ENCODE results near the gene TFPI.

TFPI gene

DNA sequence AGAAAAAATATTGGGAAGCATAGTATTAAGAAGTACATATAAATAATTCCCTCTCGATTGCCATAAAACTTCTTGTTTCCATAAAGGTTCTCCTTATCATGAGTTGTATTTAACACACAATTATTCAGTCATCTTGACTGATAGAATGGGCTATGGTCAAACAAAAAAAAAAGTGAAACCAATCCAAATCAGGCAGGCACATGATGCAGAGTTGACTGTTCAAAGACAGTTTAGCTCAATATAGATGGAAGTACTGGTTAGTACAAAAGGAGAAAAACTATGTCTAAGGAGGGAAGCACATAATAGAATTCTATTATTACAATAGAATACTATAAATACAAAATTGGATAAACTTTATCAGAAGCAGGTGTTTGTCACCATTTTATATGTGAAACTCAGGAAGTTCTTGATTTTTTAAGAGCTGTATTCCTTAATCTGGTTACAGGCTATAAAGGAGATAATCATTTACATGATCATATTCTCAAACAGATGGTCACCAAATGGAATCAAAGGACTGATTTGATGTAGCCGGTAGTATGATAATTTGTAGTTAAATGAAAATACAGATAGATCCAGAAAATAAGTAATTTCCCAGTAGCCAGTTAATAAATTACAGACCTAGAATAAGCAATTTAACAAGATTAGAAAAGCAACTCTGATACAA lies 88.0 kb downstream of the TFPI start:
- H3K4me3 ChIP-seq (ENCODE audit: low read depth, low read length), result no peak overlapping the region
- no peak overlapping the region for H2AFZ ChIP-seq
- H3K4me1 ChIP-seq, result no peaks in the 10 kb centered on the region
- H3K4me2 ChIP-seq (ENCODE audit: low read length), result no peak overlapping the region
- no peaks in the 10 kb centered on the region for H3K9me3 ChIP-seq (ENCODE audit: control insufficient read depth, low read length)
- TF ChIP-seq, protein P1, sequence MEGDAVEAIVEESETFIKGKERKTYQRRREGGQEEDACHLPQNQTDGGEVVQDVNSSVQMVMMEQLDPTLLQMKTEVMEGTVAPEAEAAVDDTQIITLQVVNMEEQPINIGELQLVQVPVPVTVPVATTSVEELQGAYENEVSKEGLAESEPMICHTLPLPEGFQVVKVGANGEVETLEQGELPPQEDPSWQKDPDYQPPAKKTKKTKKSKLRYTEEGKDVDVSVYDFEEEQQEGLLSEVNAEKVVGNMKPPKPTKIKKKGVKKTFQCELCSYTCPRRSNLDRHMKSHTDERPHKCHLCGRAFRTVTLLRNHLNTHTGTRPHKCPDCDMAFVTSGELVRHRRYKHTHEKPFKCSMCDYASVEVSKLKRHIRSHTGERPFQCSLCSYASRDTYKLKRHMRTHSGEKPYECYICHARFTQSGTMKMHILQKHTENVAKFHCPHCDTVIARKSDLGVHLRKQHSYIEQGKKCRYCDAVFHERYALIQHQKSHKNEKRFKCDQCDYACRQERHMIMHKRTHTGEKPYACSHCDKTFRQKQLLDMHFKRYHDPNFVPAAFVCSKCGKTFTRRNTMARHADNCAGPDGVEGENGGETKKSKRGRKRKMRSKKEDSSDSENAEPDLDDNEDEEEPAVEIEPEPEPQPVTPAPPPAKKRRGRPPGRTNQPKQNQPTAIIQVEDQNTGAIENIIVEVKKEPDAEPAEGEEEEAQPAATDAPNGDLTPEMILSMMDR (IDR thresholded peaks at IDR 0.05), result no peak
- no peak overlapping the region for H3K27ac ChIP-seq
- no peaks in the 10 kb centered on the region for H3K36me3 ChIP-seq (ENCODE audit: control insufficient read depth, insufficient read depth, low read length)
- H3K9ac ChIP-seq, result no peak overlapping the region
- H3K27me3 ChIP-seq (ENCODE audit: control insufficient read depth, insufficient read depth, low read length), result no peaks in the 10 kb centered on the region
- H3K79me2 ChIP-seq, result no peaks in the 10 kb centered on the region

DNA sequence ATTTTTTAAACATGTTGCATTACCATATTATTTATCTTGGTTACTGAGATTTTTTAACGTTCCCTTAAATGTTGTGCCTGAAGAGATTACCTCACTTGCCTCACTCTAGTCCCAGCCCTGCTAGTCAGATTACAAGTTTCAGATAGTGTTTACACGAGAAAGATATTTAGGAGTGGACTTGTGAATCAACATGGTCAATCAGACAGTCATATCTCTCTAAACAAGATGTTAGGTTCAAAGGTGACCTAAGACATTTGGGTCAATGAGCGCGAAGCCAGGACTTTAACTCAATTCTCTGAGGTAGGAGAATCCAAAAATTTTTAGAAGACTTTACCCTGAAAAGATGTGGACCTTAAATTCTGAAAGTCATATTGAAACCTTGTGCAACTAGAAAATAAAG lies 91.4 kb downstream of the TFPI start:
- no peaks in the 10 kb centered on the region for H3K27me3 ChIP-seq (ENCODE audit: control insufficient read depth, insufficient read depth, low read length)
- no peak overlapping the region for H3K9ac ChIP-seq
- TF ChIP-seq, protein P1 (IDR thresholded peaks at IDR 0.05), result no peak
- no peak overlapping the region for H3K4me3 ChIP-seq (ENCODE audit: low read depth, low read length)
- H3K4me2 ChIP-seq (ENCODE audit: low read length), result no peak overlapping the region
- no peaks in the 10 kb centered on the region for H3K4me1 ChIP-seq
- no peaks in the 10 kb centered on the region for H3K9me3 ChIP-seq (ENCODE audit: control insufficient read depth, low read length)
- H3K36me3 ChIP-seq (ENCODE audit: control insufficient read depth, insufficient read depth, low read length), result no peaks in the 10 kb centered on the region
- H3K27ac ChIP-seq, result no peak overlapping the region
- H2AFZ ChIP-seq, result no peak overlapping the region
- no peaks in the 10 kb centered on the region for H3K79me2 ChIP-seq

DNA sequence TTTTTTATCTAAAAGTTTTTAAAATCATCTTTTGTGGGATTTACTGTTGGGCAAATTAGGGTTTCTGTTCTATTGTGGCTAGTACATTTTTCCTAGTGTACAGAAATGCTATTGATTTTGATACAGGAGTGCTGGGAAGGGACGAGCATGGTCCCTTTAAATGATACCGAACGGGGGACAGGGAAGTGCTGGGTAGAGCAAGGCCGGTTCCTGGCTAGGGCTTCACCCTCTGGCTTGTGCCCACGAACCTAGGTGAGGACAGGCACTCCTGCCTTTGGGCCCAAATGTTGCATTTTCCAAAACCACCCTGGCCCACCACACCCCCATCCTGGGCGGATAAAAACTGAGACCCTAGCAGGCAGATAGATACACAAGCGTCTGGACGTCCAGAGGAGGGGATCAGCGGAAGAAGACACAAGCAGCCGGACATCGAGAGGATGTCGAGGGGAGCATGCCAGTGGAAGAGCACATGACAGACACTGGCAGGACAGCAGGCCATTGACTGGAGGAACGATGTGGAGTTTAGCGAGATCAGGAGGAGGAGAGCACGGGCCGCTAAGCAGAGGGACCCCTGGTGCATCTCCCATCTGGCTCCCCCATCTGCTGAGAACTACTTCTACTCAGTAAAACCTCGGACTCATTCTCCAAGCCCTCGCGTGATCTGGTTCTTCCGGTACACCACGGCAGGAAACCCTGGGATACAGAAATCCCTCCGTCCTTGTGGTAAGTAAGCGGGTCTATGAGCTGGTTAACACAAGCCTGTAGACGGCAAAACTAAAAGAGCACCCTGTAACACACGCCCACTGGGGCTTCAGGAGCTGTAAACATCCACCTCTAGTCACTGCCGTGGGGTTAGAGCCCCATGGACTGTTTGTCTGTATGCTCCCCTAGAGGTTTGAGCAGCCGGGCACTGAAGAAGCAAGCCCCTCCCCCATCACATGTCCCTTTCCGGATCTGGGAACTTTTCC lies 92.7 kb downstream of the TFPI start:
- no peaks in the 10 kb centered on the region for H3K36me3 ChIP-seq (ENCODE audit: control insufficient read depth, insufficient read depth, low read length)
- H3K27me3 ChIP-seq (ENCODE audit: control insufficient read depth, insufficient read depth, low read length), result no peaks in the 10 kb centered on the region
- H3K27ac ChIP-seq, result no peak overlapping the region
- H3K4me2 ChIP-seq (ENCODE audit: low read length), result no peak overlapping the region
- no peaks in the 10 kb centered on the region for H3K79me2 ChIP-seq
- peak overlapping the region; percentile 36 for H2AFZ ChIP-seq
- no peak overlapping the region for H3K9ac ChIP-seq
- no peak overlapping the region for H3K4me3 ChIP-seq (ENCODE audit: low read depth, low read length)
- H3K9me3 ChIP-seq (ENCODE audit: control insufficient read depth, low read length), result no peaks in the 10 kb centered on the region
- TF ChIP-seq, protein P1 (IDR thresholded peaks at IDR 0.05), result no peak
- H3K4me1 ChIP-seq, result no peaks in the 10 kb centered on the region

DNA sequence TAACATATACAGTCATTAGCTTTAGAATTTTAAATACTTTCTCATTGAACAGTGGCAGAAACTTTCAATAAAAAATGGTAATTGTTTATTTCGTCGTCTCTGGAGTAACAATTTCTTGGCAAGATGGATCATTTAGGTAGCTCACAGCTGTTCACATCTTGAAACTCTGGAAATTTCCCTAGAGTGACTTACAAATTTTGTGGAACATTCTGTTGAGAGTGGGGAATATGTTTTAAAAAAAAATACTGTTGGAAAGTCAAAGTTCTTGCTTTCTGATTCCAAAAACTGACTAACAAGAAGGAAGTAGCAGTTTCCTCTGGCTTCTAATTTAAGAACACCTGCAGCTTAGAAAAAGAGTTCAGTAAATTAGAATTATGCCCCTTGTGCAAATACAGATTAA lies 95.0 kb downstream of the TFPI start:
- no peak overlapping the region for H3K4me3 ChIP-seq (ENCODE audit: low read depth, low read length)

More for the DNA sequence above, 95.0 kb downstream of the TFPI start:
- H3K4me2 ChIP-seq (ENCODE audit: low read length), result no peak overlapping the region
- H3K9ac ChIP-seq, result no peak overlapping the region
- H2AFZ ChIP-seq, result no peak overlapping the region
- no peaks in the 10 kb centered on the region for H3K79me2 ChIP-seq
- no peaks in the 10 kb centered on the region for H3K36me3 ChIP-seq (ENCODE audit: control insufficient read depth, insufficient read depth, low read length)
- H3K4me1 ChIP-seq, result no peaks in the 10 kb centered on the region
- no peak overlapping the region for H3K27ac ChIP-seq
- TF ChIP-seq, protein P1 (IDR thresholded peaks at IDR 0.05), result no peak
- no peaks in the 10 kb centered on the region for H3K9me3 ChIP-seq (ENCODE audit: control insufficient read depth, low read length)
- H3K27me3 ChIP-seq (ENCODE audit: control insufficient read depth, insufficient read depth, low read length), result no peaks in the 10 kb centered on the region
